ENCODE results near the gene SOX21.

DNA sequence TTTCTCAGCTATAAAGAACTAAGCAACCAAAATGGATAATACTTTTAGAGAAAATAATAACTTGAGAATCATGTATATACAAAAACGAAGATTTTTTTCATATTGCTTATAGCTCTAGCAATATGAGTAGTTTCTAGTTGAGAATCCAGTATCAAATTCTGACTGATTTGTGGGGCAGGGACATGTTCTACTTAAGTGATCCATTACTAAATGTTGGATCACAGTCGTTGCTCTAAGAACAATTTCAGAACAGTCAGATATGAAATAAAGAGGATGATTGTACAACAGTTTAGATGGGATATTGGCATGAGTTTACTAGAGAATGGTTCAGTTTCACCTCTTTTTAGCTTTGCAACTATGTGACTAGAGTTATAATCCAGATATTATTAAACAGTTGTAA lies 39.9 kb downstream of the SOX21 start:
- TF ChIP-seq EZH2 (IDR thresholded peaks at IDR 0.05) (no peak), POLR2AphosphoS5 (IDR thresholded peaks at IDR 0.05; ENCODE audit: borderline replicate concordance, low read depth, low read length) (no peak), FOXP2 (optimal IDR thresholded peaks at IDR 0.05; ENCODE audit: control extremely low read depth, extremely low read length, insufficient read depth) (no peak)
